Smooth muscle cell (in vitro differentiated cells): ENCODE measurements around the gene UBL5. TPM values are rescaled to one million over a fixed set of nuclear protein-coding genes. Genes with fewer than 3 reads are reported as not detected.

Source experiments
- DNase-seq: peaks from one replicate; lab custom pipeline; 2025; ENCODE audit not compliant: unreplicated experiment; lab: John Stamatoyannopoulos, UW
- H2AFZ ChIP-seq: fragments of 200-600 bp; sonication (generic); 2 replicates; pipeline ENCODE4 v1.6.0; 2016; ENCODE audit warnings: antibody characterized with exemption, low read depth, mild to moderate bottlenecking
- H3F3A ChIP-seq: fragments of 200-600 bp; sonication (generic); 2 replicates; pipeline ENCODE4 v1.6.0; 2017; ENCODE audit warnings: antibody characterized with exemption, low read depth
- H3K27ac ChIP-seq: fragments of 200-600 bp; sonication (generic); 2 replicates; pipeline ENCODE4 v1.5.1; 2016; ENCODE audit warnings: low read depth, mild to moderate bottlenecking
- H3K27me3 ChIP-seq: fragments of 200-600 bp; sonication (generic); 2 replicates; pipeline ENCODE4 v1.6.1; 2016; ENCODE audit warnings: low read depth, mild to moderate bottlenecking
- H3K36me3 ChIP-seq: fragments of 200-600 bp; sonication (generic); 2 replicates; pipeline ENCODE4 v1.5.1; 2016; ENCODE audit warnings: low read depth
- H3K4me1 ChIP-seq: fragments of 200-600 bp; sonication (generic); 2 replicates; pipeline ENCODE4 v1.5.1; 2016; ENCODE audit warnings: low read depth
- H3K4me2 ChIP-seq: fragments of 200-600 bp; sonication (generic); 2 replicates; pipeline ENCODE4 v1.6.0; 2016; ENCODE audit warnings: mild to moderate bottlenecking
- H3K4me3 ChIP-seq: fragments of 200-600 bp; sonication (generic); 2 replicates; pipeline ENCODE4 v1.5.1; 2016; ENCODE audit warnings: mild to moderate bottlenecking
- H3K79me2 ChIP-seq: fragments of 200-600 bp; sonication (generic); 2 replicates; pipeline ENCODE4 v1.6.0; 2016; ENCODE audit warnings: low read depth, mild to moderate bottlenecking
- H3K9ac ChIP-seq: fragments of 200-600 bp; sonication (generic); 2 replicates; pipeline ENCODE4 v1.6.0; 2016; ENCODE audit warnings: low read depth
- H3K9me3 ChIP-seq: fragments of 200-600 bp; sonication (generic); replicated peaks from 2 replicates; pipeline ENCODE4 v1.5.1; 2016; ENCODE audit warnings: low read depth
- H4K20me1 ChIP-seq: fragments of 200-600 bp; sonication (generic); 2 replicates; pipeline ENCODE4 v1.6.0; 2016; ENCODE audit warnings: low read depth
- WGBS: methylation state at CpG from one replicate; pipeline ENCODE4 v1.1.7; 2016; ENCODE audit warnings: low lambda C conversion rate; 5-methylcytosine and 5-hydroxymethylcytosine counted together
- polyA plus RNA-seq: library from polyadenylated mRNA; unstranded; fragments of >200 nt; fragmentation: Nextera tagmentation; extraction: Ambion mirVana; gene quantifications from 2 replicates; pipeline ENCODE4 v1.2.1, GENCODE V29; 2016
- total RNA-seq: library from RNA; depleted of rRNA; stranded (reverse); fragments of >200 nt; gene quantifications from 2 replicates; pipeline ENCODE4 v1.2.3, GENCODE V29; 2014
- TF ChIP-seq, protein P1 (sequence below): fragments of 200-600 bp; sonication (generic); IDR thresholded peaks from 2 replicates; pipeline ENCODE4 v1.5.1; 2017; ENCODE audit warnings: borderline replicate concordance, mild to moderate bottlenecking, antibody characterized with exemption; ENCODE audit not compliant: insufficient read depth, poor library complexity, severe bottlenecking

The UBL5 gene
- total and polyA plus RNA-seq, 2 experiments from 2014 or later: 574 to 848 TPM

DNA sequence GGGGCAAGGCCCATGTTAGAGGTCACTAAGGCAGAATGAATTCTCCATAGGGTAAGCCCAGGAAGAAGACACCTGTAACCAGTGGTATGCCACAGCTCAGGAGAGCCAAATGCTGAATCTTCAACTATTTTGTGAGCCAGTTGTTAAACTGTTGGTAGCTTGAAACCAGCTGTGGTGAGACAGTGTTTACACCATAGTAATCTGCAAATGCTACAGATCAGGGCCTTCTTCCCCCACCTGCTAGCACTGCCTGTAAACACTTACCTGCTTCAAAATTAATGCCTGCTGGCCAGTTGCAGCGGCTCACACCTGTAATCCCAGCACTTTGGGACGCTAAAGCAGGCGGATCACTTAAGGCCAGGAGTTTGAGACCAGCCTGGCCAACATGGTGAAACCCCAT, 20.9 kb upstream of the UBL5 start:
- 96% methylated on average over 3 of the region's 3 CpGs for WGBS
- Histone ChIP-seq H3K27me3 (no peaks in the 10 kb centered on the region), H3K27ac (no peak overlapping the region), H4K20me1 (peaks cover 9% of the 10 kb centered on the region), H3K9me3 (no peaks in the 10 kb centered on the region), H3K9ac (no peak overlapping the region), H3K79me2 (peaks cover 2% of the 10 kb centered on the region), H3K36me3 (no peaks in the 10 kb centered on the region), H3F3A (no peaks in the 10 kb centered on the region), H2AFZ (no peak overlapping the region), H3K4me1 (no peaks in the 10 kb centered on the region), H3K4me3 (no peak overlapping the region), H3K4me2 (no peak overlapping the region)
- TF ChIP-seq, protein P1, sequence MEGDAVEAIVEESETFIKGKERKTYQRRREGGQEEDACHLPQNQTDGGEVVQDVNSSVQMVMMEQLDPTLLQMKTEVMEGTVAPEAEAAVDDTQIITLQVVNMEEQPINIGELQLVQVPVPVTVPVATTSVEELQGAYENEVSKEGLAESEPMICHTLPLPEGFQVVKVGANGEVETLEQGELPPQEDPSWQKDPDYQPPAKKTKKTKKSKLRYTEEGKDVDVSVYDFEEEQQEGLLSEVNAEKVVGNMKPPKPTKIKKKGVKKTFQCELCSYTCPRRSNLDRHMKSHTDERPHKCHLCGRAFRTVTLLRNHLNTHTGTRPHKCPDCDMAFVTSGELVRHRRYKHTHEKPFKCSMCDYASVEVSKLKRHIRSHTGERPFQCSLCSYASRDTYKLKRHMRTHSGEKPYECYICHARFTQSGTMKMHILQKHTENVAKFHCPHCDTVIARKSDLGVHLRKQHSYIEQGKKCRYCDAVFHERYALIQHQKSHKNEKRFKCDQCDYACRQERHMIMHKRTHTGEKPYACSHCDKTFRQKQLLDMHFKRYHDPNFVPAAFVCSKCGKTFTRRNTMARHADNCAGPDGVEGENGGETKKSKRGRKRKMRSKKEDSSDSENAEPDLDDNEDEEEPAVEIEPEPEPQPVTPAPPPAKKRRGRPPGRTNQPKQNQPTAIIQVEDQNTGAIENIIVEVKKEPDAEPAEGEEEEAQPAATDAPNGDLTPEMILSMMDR: no peak
- DNase-seq: no peak

DNA sequence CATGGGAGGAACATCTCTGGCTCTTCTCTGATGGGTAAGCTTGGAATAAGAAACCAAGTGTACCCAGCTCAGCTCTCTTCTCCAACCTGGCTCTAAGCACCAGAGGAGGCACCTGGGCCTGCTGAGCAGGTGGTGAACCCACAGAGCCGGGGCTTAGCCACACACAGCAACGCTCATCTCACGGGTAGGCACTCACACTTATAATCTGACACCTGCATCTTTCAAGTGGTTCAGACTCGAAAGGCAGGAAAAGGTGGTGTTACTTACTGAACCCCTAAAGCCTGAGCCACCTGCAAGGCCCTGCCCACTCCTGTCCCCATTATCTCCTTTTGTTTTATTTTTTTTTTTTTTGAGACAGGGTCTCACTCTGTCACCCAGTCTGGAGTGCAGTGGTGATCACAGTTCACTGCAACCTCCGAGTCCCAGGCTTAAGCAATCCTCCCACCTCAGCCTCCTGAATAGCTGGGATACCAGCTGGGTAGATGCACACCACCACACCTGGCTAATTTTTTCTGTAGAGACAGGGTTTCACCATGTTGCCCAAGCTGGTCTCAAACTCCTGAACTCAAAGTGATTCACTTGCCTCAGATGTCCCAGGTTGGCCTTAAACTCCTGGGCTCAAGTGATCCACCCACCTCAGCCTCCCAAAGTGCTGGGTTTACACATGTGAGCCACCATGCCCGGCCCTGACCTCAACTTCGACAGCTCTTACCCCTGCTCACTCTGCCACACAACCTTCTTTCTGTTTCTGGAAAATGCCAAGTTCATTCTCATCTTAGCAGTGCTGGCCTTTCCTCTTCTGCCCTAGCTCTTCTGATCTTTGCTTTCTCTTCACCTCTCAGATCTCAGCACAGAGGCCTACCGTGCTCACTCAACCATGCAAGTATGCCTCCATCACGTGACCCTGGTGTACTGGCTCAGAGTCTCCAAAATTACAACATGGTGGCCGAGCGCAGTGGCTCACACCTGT, 18.6 kb upstream of the UBL5 start:
- H3K4me1 ChIP-seq: no peaks in the 10 kb centered on the region
- H3K4me2 ChIP-seq: no peak overlapping the region
- no peak for DNase-seq
- TF ChIP-seq, protein P1: no peak
- 97% methylated on average over 11 of the region's 11 CpGs for whole genome bisulfite sequencing
- peaks cover 18% of the 10 kb centered on the region for H3K79me2 ChIP-seq
- H3K27ac ChIP-seq: no peak overlapping the region
- H3K9me3 ChIP-seq: no peaks in the 10 kb centered on the region
- H3K27me3 ChIP-seq: no peaks in the 10 kb centered on the region
- no peak overlapping the region for H2AFZ ChIP-seq
- no peaks in the 10 kb centered on the region for H3F3A ChIP-seq
- H3K9ac ChIP-seq: no peak overlapping the region
- no peak overlapping the region for H3K4me3 ChIP-seq
- peaks cover 24% of the 10 kb centered on the region for H4K20me1 ChIP-seq
- no peaks in the 10 kb centered on the region for H3K36me3 ChIP-seq

DNA sequence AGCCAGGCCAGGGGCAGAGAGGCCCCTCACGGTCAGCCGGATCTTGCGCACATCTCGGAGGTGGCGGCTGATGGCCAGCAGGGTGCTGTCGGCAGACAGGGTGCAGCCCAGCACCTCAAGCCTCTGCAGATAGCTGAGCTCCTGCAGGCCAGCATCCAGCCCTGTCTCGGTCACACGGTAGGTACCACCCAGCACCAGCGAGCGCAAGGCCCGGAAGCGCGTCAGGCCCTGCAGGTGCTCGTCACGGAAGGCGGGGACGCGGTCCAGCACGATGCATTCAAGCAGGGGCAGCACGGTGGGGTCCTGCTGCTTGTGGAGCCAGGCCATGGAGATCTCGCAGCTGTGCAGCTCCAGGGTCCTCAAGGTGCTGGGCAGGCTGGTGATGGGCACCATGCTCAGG, 16.6 kb upstream of the UBL5 start:
- Histone ChIP-seq H3K79me2 (peaks cover 36% of the 10 kb centered on the region), H3K4me2 (no peak overlapping the region), H3K9ac (no peak overlapping the region), H3K27ac (no peak overlapping the region), H4K20me1 (peaks cover 34% of the 10 kb centered on the region), H3K4me1 (no peaks in the 10 kb centered on the region), H3K36me3 (no peaks in the 10 kb centered on the region), H2AFZ (no peak overlapping the region), H3K9me3 (no peaks in the 10 kb centered on the region), H3K27me3 (no peaks in the 10 kb centered on the region), H3F3A (no peaks in the 10 kb centered on the region), H3K4me3 (no peak overlapping the region)
- TF ChIP-seq, protein P1: no peak
- no peak for DNase-seq
- WGBS: 98% methylated on average over 21 of the region's 21 CpGs
